ENCODE results near the gene FBXL7. TPM values are rescaled to one million over a fixed set of nuclear protein-coding genes. Genes with fewer than 3 reads are reported as not detected.

Gene FBXL7
- polyA plus RNA-seq, 1 donor (not counting 4 experiments of a cell fraction or from before 2014, with no cell fraction given): 0.22 TPM

GRCh38 chr5:15476977-15477376 lies 23.0 kb upstream of the FBXL7 start:
- Histone ChIP-seq H3K9me3 (ENCODE audit: control insufficient read depth, low read depth, low read length) (no peaks in the 10 kb centered on the region), H3K9ac (ENCODE audit: control insufficient read depth, extremely low read depth, insufficient read depth, low read length) (no peak overlapping the region), H3K4me1 (ENCODE audit: control insufficient read depth, extremely low read depth, insufficient read depth, low read length) (no peaks in the 10 kb centered on the region), H3K4me2 (ENCODE audit: control insufficient read depth, extremely low read depth, insufficient read depth, low read depth, low read length) (no peak overlapping the region), H3K79me2 (ENCODE audit: control insufficient read depth, insufficient read depth, low read length) (no peaks in the 10 kb centered on the region), H2AFZ (ENCODE audit: control insufficient read depth, low read length) (no peak overlapping the region), H3K4me3 (ENCODE audit: control insufficient read depth in 2 of 3, extremely low read depth in 1 of 3, insufficient read depth in 2 of 3, low read depth in 1 of 3, low read length in 3 of 3) (no peak overlapping the region), H3K27ac (ENCODE audit: control insufficient read depth, insufficient read depth, low read length) (no peak overlapping the region), H3K36me3 (ENCODE audit: control insufficient read depth in 2 of 2, extremely low read depth in 1 of 2, insufficient read depth in 2 of 2, low read length in 2 of 2) (no peaks in the 10 kb centered on the region), H4K20me1 (ENCODE audit: control insufficient read depth, extremely low read depth, insufficient read depth, low read length) (no peaks in the 10 kb centered on the region), H3K27me3 (ENCODE audit: control insufficient read depth, extremely low read depth, insufficient read depth, low read length) (no peaks in the 10 kb centered on the region), H3K9me1 (ENCODE audit: control insufficient read depth, extremely low read depth, insufficient read depth, low read length) (no peaks in the 10 kb centered on the region)
- no peak for FAIRE-seq
- dilution Hi-C loops (cut with MboI; ENCODE audit: extremely low pct_ligation_motif_present, low sequenced_read_pairs): no loop called here
- DNase-seq (ENCODE audit: low read depth, low spot score): no peak
- TF ChIP-seq EZH2 (IDR thresholded peaks at IDR 0.05; ENCODE audit: low read length) (no peak), CTCF (optimal IDR thresholded peaks at IDR 0.05 in 1 of 3, IDR thresholded peaks at IDR 0.05 in 1 of 3, conservative IDR thresholded peaks at IDR 0.05 in 1 of 3; ENCODE audit: extremely low read depth in 1 of 3, insufficient read depth in 2 of 3, low read length in 3 of 3) (no peak)

- DNase-seq (ENCODE audit: low read depth, low spot score) (no peak), FAIRE-seq (no peak)
- dilution Hi-C loops (cut with MboI; ENCODE audit: extremely low pct_ligation_motif_present, low sequenced_read_pairs): no loop called here
- Histone ChIP-seq H3K36me3 (ENCODE audit: control insufficient read depth in 2 of 2, extremely low read depth in 1 of 2, insufficient read depth in 2 of 2, low read length in 2 of 2) (no peaks in the 10 kb centered on the region), H3K9me3 (ENCODE audit: control insufficient read depth, low read depth, low read length) (no peaks in the 10 kb centered on the region), H2AFZ (ENCODE audit: control insufficient read depth, low read length) (no peak overlapping the region), H3K4me2 (ENCODE audit: control insufficient read depth, extremely low read depth, insufficient read depth, low read depth, low read length) (no peak overlapping the region), H3K27ac (ENCODE audit: control insufficient read depth, insufficient read depth, low read length) (no peak overlapping the region), H3K4me1 (ENCODE audit: control insufficient read depth, extremely low read depth, insufficient read depth, low read length) (no peaks in the 10 kb centered on the region), H4K20me1 (ENCODE audit: control insufficient read depth, extremely low read depth, insufficient read depth, low read length) (no peaks in the 10 kb centered on the region), H3K9ac (ENCODE audit: control insufficient read depth, extremely low read depth, insufficient read depth, low read length) (no peak overlapping the region), H3K4me3 (ENCODE audit: control insufficient read depth in 2 of 3, extremely low read depth in 1 of 3, insufficient read depth in 2 of 3, low read depth in 1 of 3, low read length in 3 of 3) (no peak overlapping the region), H3K79me2 (ENCODE audit: control insufficient read depth, insufficient read depth, low read length) (no peaks in the 10 kb centered on the region), H3K27me3 (ENCODE audit: control insufficient read depth, extremely low read depth, insufficient read depth, low read length) (no peaks in the 10 kb centered on the region), H3K9me1 (ENCODE audit: control insufficient read depth, extremely low read depth, insufficient read depth, low read length) (no peaks in the 10 kb centered on the region)
- TF ChIP-seq CTCF (optimal IDR thresholded peaks at IDR 0.05 in 1 of 3, IDR thresholded peaks at IDR 0.05 in 1 of 3, conservative IDR thresholded peaks at IDR 0.05 in 1 of 3; ENCODE audit: extremely low read depth in 1 of 3, insufficient read depth in 2 of 3, low read length in 3 of 3) (no peak), EZH2 (IDR thresholded peaks at IDR 0.05; ENCODE audit: low read length) (no peak)
Observed at GRCh38 chr5:15480436-15480835, 19.5 kb upstream of the FBXL7 start.
